ENCODE data around the gene TNFAIP2. TPM values are rescaled to one million over a fixed set of nuclear protein-coding genes. Genes with fewer than 3 reads are reported as not detected.

The TNFAIP2 gene
- polyA plus RNA-seq (ENCODE audit: insufficient read length in 10 of 10) = 10 to 100 TPM; 38.5 to 82.1 (median 53.0) TPM
- long read RNA-seq, donor 1 = 0 reads
- long read RNA-seq, donor 2, full-length matches to known transcripts = 2 of 35 reads
- long read RNA-seq, donor 2, partial matches to known transcripts = 33 of 35 reads
- long read RNA-seq, donor 2, other reads (novel, unspliced or antisense) = 0 of 35 reads
- long read RNA-seq, donor 3 = 0 reads
- long read RNA-seq, donor 4 = 0 reads
- long read RNA-seq, donor 5 = 0 reads
- long read RNA-seq, donor 6, partial matches to known transcripts = 0 of 1 reads
- long read RNA-seq, donor 6, other reads (novel, unspliced or antisense) = 0 of 1 reads
- long read RNA-seq, donor 7, partial matches to known transcripts = 0 of 2 reads
- long read RNA-seq, donor 7, other reads (novel, unspliced or antisense) = 0 of 2 reads
- long read RNA-seq, donor 8, full-length matches to known transcripts = 1 of 1 reads
- long read RNA-seq, donor 8, partial matches to known transcripts = 0 of 1 reads
- long read RNA-seq, donor 8, other reads (novel, unspliced or antisense) = 0 of 1 reads
- long read RNA-seq, donor 9, full-length matches to known transcripts = 2 of 2 reads
- long read RNA-seq, donor 9, partial matches to known transcripts = 0 of 2 reads
- long read RNA-seq, donor 9, other reads (novel, unspliced or antisense) = 0 of 2 reads

GRCh38 chr14:103122947-103123633 is at the start of gene TNFAIP2:
TSS of gene TNFAIP2 (plus strand) at chr14:103123461. CDS start at chr14:103126458, 2,997 bp downstream.
- peak in 2 of 3 donors; percentile 38 to 79 for DNase-seq

- peak in 1 of 3 donors; percentile 45 for DNase-seq
These were observed 49.2 kb upstream of the TNFAIP2 start for GRCh38 chr14:103073876-103074728.

- DNase-seq = peak in 1 of 3 donors; percentile 50
These were observed 48.4 kb upstream of the TNFAIP2 start for GRCh38 chr14:103074729-103075367.

- DNase-seq = peak; percentile 57 to 79 (median 79)
These were observed 44.9 kb upstream of the TNFAIP2 start for GRCh38 chr14:103078420-103078749.

- no peak for DNase-seq
These were observed 44.2 kb upstream of the TNFAIP2 start for GRCh38 chr14:103078860-103079587.

GRCh38 chr14:103081951-103082350 is 41.3 kb upstream of the TNFAIP2 start:
- DNase-seq = no peak

GRCh38 chr14:103084021-103084919 is 39.0 kb upstream of the TNFAIP2 start, which contains the start of gene LBHD2:
TSS of gene LBHD2 (plus strand) at chr14:103084210. CDS start at chr14:103086013, 1,803 bp downstream.
- peak in 1 of 3 donors; percentile 53 for DNase-seq

GRCh38 chr14:103085106-103086091 is 37.9 kb upstream of the TNFAIP2 start:
- DNase-seq = no peak

- no peak for DNase-seq
These were observed 36.4 kb upstream of the TNFAIP2 start for GRCh38 chr14:103086771-103087342.

- DNase-seq = no peak
These were observed 35.9 kb upstream of the TNFAIP2 start for GRCh38 chr14:103087343-103087835.

GRCh38 chr14:103088921-103089320 is 34.3 kb upstream of the TNFAIP2 start:
- no peak for DNase-seq

- no peak for DNase-seq
These were observed 33.6 kb upstream of the TNFAIP2 start for GRCh38 chr14:103089386-103090335.

- DNase-seq = no peak
These were observed 32.7 kb upstream of the TNFAIP2 start for GRCh38 chr14:103090481-103091020.

GRCh38 chr14:103091041-103091882 is 32.0 kb upstream of the TNFAIP2 start:
- DNase-seq = peak in 1 of 3 donors; percentile 50

GRCh38 chr14:103091883-103092222 is 31.4 kb upstream of the TNFAIP2 start:
- no peak for DNase-seq

Data from muscle of back (tissue), 13 donors.